Measurements from ENCODE around the gene APOBR.
A peak's percentile ranks its signal among the peaks of the same experiment; 100 is the strongest.
"Not testable (repeated sequence)": the region's sequence is repeated elsewhere in the genome, so short reads cannot be mapped to it uniquely, and the experiment has no call there.

Gene APOBR

DNA sequence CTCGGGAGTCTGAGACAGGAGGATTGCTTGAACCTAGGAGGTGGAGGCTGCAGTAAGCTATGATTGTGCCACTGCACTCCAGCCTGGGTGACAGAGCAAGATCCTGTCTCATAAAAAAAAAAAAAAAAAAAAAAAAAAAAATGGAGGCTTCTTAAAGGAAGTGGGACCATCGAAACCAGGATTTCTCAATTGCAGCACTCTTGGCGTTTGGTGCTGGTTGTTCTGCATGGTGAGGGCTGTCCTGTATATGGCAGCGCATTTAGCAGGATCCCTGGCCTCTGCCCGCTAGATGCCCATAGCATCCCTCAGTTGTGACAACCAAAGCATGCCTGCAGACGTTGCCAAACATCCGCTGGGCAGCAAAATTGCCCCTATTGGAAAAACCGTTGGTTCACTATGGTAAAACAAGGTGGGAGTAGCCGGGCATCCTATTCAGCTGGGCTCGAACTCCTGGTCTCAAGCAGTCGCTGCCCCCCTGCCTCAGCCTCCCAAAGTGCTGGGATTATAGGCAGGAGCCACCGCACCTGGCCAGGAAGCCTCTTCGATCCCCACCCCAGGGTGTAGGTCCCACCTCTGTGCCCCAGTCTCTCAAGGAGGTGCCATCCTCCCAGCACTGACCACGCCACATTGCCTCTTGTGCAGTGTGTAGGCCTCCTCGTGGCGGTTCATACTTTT, 15.8 kb upstream of the APOBR start:
- H3K4me3 ChIP-seq (ENCODE audit: control insufficient read depth, low read depth, low read length) = no peak overlapping the region
- no peak for DNase-seq (ENCODE audit: low read depth)
- TF ChIP-seq, protein P1, sequence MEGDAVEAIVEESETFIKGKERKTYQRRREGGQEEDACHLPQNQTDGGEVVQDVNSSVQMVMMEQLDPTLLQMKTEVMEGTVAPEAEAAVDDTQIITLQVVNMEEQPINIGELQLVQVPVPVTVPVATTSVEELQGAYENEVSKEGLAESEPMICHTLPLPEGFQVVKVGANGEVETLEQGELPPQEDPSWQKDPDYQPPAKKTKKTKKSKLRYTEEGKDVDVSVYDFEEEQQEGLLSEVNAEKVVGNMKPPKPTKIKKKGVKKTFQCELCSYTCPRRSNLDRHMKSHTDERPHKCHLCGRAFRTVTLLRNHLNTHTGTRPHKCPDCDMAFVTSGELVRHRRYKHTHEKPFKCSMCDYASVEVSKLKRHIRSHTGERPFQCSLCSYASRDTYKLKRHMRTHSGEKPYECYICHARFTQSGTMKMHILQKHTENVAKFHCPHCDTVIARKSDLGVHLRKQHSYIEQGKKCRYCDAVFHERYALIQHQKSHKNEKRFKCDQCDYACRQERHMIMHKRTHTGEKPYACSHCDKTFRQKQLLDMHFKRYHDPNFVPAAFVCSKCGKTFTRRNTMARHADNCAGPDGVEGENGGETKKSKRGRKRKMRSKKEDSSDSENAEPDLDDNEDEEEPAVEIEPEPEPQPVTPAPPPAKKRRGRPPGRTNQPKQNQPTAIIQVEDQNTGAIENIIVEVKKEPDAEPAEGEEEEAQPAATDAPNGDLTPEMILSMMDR (IDR thresholded peaks at IDR 0.05; ENCODE audit: control insufficient read depth, insufficient read depth, low read depth, low read length, missing control alignments) = no peak

- no peak overlapping the region for H3K4me3 ChIP-seq (ENCODE audit: control insufficient read depth, low read depth, low read length)
- TF ChIP-seq, protein P1 (IDR thresholded peaks at IDR 0.05; ENCODE audit: control insufficient read depth, insufficient read depth, low read depth, low read length, missing control alignments) = no peak
- no peak for DNase-seq (ENCODE audit: low read depth)
Measured at GRCh38 chr16:28482026-28482425, 12.4 kb upstream of the APOBR start.

DNA sequence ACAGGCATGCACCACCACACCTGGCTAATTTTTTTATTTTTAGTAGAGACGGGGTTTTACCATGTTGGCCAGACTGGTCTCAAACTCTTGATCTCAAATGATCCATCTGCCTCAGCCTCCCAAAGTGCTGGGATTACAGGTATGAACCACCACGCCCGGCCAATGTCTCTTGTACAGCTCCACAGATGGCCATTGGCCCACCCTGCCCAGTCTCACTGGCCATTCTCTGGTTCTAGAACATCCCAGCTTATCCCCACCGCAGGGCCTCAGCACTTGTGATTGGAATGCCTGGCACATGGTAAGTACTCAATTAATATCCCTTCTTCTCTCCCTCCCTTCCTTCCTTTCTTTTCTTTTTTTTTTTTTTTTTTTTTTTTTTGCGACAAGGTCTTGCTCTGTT, 11.1 kb upstream of the APOBR start:
- not testable (repeated sequence) for DNase-seq (ENCODE audit: low read depth)

GRCh38 chr16:28486266-28486665, 8.2 kb upstream of the APOBR start:
- no peak for DNase-seq (ENCODE audit: low read depth)
- TF ChIP-seq, protein P1 (IDR thresholded peaks at IDR 0.05; ENCODE audit: control insufficient read depth, insufficient read depth, low read depth, low read length, missing control alignments) = no peak
- H3K4me3 ChIP-seq (ENCODE audit: control insufficient read depth, low read depth, low read length) = no peak overlapping the region

More for the DNA sequence above, 11.1 kb upstream of the APOBR start:
- not testable (repeated sequence) for H3K4me3 ChIP-seq (ENCODE audit: control insufficient read depth, low read depth, low read length)

DNA sequence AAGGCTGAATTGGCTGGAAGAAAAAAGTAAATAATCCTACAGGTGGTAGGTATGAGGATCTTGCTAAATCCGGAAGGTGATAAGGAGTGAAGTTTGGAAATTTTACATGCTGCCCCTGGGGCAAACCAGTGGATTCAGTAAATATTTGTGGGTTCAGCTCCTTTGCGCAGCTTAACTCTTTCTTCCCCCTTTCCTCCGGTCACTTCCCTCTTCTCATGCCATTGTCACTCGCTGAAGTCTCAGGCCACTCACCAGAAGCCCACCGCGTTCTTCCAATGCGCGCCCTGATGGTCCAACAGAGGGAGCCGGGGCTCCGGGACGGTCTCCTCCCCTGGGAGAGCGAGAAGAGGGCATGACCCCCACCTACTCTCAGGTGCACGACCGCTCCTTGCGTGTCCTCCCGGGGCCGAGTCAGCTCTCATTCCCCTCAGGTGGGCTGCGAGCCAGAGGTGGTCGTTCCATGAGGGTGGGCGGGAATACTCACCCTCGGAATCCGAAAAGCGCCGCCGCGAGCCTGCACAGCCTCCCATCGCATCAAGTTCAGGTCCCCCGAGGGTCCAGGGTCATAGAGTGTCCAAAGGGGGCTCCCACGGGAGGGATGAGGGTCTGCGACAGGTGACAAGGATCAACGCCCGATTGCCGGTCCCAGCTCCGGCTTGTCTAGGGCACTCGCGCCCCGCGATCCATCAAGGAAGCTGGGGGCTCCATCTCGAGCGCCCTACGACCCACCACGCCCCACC, 3.0 kb upstream of the APOBR start:
- TF ChIP-seq, protein P1 (IDR thresholded peaks at IDR 0.05; ENCODE audit: control insufficient read depth, insufficient read depth, low read depth, low read length, missing control alignments) = peak; percentile 41
- no peak for DNase-seq (ENCODE audit: low read depth)
- H3K4me3 ChIP-seq (ENCODE audit: control insufficient read depth, low read depth, low read length) = peak overlapping the region; percentile 94

- H3K4me3 ChIP-seq (ENCODE audit: control insufficient read depth, low read depth, low read length) = peak within 1 kb of the TSS; percentile 94
- DNase-seq (ENCODE audit: low read depth) = peak; percentile 80
- TF ChIP-seq, protein P1 (IDR thresholded peaks at IDR 0.05; ENCODE audit: control insufficient read depth, insufficient read depth, low read depth, low read length, missing control alignments) = no peak
Measured at GRCh38 chr16:28491970-28492474, 2.4 kb upstream of the APOBR start, which contains the start of gene CLN3. Gene CLN3, minus strand, starts transcription at chr16:28492074. Its CDS starts 315 bp downstream, at chr16:28491759.

GRCh38 chr16:28492511-28492910, 1.9 kb upstream of the APOBR start:
- no peak overlapping the region for H3K4me3 ChIP-seq (ENCODE audit: control insufficient read depth, low read depth, low read length)
- no peak for DNase-seq (ENCODE audit: low read depth)
- TF ChIP-seq, protein P1 (IDR thresholded peaks at IDR 0.05; ENCODE audit: control insufficient read depth, insufficient read depth, low read depth, low read length, missing control alignments) = no peak
